ENCODE measurements around the gene ITSN1. TPM values are rescaled to one million over a fixed set of nuclear protein-coding genes. Genes with fewer than 3 reads are reported as not detected.
A peak's percentile ranks its signal among the peaks of the same experiment; 100 is the strongest.

The ITSN1 gene
- total and polyA plus RNA-seq, 2 of the 13 experiments (the other 11 are each of a cell fraction or from before 2014, with no cell fraction given), result 26.1 to 33.8 TPM

DNA sequence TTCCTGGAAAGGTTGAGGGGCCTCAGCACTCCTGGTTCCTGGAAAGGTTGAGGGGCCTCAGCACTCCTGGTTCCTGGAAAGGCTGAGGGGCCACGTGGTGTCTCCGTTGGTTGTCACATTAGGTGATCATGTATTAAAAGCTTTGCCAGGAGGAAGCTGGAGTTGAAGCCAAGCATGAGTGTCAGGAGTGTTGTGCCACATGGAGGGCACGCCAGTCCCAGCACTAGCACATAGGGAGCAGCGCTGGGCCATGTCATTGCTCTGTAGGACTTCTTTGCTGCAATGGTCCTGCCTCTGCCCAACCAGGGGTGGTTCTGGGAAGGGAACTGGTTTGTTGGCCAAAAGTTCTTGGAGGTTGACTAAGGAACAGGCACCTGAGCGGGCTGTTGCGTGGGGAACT, 260.0 kb downstream of the ITSN1 start:
- ChIA-PET POLR2A (no interaction called here), CTCF (ENCODE audit: low intra/inter-chr PET ratio, low total read pairs) (no interaction called here)
- H3K79me2 ChIP-seq (ENCODE audit: insufficient read depth, low read length), result no peaks in the 10 kb centered on the region
- no peaks in the 10 kb centered on the region for H3K27me3 ChIP-seq (ENCODE audit: control insufficient read depth in 1 of 2, insufficient read depth in 2 of 2, low read length in 2 of 2)
- H3K9ac ChIP-seq (ENCODE audit: insufficient read depth, low read depth, low read length), result no peak overlapping the region
- no peak overlapping the region for H2AFZ ChIP-seq (ENCODE audit: low read length)
- no peak for TF ChIP-seq HES4 (CRISPR knock-in tag; IDR thresholded peaks at IDR 0.05; ENCODE audit: borderline replicate concordance)
- TF ChIP-seq, protein P1, sequence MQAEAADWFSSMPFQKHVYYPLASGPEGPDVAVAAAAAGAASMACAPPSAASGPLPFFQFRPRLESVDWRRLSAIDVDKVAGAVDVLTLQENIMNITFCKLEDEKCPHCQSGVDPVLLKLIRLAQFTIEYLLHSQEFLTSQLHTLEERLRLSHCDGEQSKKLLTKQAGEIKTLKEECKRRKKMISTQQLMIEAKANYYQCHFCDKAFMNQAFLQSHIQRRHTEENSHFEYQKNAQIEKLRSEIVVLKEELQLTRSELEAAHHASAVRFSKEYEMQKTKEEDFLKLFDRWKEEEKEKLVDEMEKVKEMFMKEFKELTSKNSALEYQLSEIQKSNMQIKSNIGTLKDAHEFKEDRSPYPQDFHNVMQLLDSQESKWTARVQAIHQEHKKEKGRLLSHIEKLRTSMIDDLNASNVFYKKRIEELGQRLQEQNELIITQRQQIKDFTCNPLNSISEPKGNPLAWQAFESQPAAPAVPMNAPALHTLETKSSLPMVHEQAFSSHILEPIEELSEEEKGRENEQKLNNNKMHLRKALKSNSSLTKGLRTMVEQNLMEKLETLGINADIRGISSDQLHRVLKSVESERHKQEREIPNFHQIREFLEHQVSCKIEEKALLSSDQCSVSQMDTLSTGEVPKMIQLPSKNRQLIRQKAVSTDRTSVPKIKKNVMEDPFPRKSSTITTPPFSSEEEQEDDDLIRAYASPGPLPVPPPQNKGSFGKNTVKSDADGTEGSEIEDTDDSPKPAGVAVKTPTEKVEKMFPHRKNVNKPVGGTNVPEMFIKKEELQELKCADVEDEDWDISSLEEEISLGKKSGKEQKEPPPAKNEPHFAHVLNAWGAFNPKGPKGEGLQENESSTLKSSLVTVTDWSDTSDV (CRISPR knock-in tag; IDR thresholded peaks at IDR 0.05), result no peak
- no peak for TF ChIP-seq FOXA1 (IDR thresholded peaks at IDR 0.05)
- no peak for TF ChIP-seq FOXA1 (CRISPR knock-in tag; IDR thresholded peaks at IDR 0.05)
- no peak for TF ChIP-seq FOXM1 (CRISPR knock-in tag; IDR thresholded peaks at IDR 0.05)
- TF ChIP-seq, protein P2, sequence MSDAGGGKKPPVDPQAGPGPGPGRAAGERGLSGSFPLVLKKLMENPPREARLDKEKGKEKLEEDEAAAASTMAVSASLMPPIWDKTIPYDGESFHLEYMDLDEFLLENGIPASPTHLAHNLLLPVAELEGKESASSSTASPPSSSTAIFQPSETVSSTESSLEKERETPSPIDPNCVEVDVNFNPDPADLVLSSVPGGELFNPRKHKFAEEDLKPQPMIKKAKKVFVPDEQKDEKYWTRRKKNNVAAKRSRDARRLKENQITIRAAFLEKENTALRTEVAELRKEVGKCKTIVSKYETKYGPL (CRISPR knock-in tag; IDR thresholded peaks at IDR 0.05), result no peak
- TF ChIP-seq ATRX (CRISPR knock-in tag; IDR thresholded peaks at IDR 0.05; ENCODE audit: borderline replicate concordance), result no peak
- no peak for TF ChIP-seq ZNF776 (CRISPR knock-in tag; IDR thresholded peaks at IDR 0.05)
- no peak for TF ChIP-seq ZNF317 (CRISPR knock-in tag; IDR thresholded peaks at IDR 0.05)
- TF ChIP-seq SRF (IDR thresholded peaks at IDR 0.05; ENCODE audit: low read depth, low read length), result no peak
- no peak for TF ChIP-seq ZNF614 (CRISPR knock-in tag; IDR thresholded peaks at IDR 0.05; ENCODE audit: borderline replicate concordance)
- no peak for TF ChIP-seq CHD4 (IDR thresholded peaks at IDR 0.05; ENCODE audit: borderline replicate concordance, low read length)
- TF ChIP-seq, protein P3, sequence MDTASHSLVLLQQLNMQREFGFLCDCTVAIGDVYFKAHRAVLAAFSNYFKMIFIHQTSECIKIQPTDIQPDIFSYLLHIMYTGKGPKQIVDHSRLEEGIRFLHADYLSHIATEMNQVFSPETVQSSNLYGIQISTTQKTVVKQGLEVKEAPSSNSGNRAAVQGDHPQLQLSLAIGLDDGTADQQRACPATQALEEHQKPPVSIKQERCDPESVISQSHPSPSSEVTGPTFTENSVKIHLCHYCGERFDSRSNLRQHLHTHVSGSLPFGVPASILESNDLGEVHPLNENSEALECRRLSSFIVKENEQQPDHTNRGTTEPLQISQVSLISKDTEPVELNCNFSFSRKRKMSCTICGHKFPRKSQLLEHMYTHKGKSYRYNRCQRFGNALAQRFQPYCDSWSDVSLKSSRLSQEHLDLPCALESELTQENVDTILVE (CRISPR knock-in tag; IDR thresholded peaks at IDR 0.05), result no peak
- no peak for TF ChIP-seq MTF1 (CRISPR knock-in tag; IDR thresholded peaks at IDR 0.05)
- TF ChIP-seq, protein P4, sequence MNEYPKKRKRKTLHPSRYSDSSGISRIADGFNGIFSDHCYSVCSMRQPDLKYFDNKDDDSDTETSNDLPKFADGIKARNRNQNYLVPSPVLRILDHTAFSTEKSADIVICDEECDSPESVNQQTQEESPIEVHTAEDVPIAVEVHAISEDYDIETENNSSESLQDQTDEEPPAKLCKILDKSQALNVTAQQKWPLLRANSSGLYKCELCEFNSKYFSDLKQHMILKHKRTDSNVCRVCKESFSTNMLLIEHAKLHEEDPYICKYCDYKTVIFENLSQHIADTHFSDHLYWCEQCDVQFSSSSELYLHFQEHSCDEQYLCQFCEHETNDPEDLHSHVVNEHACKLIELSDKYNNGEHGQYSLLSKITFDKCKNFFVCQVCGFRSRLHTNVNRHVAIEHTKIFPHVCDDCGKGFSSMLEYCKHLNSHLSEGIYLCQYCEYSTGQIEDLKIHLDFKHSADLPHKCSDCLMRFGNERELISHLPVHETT (CRISPR knock-in tag; conservative IDR thresholded peaks at IDR 0.05), result no peak
- no peak for TF ChIP-seq ZNF331 (CRISPR knock-in tag; IDR thresholded peaks at IDR 0.05)
- no peaks in the 10 kb centered on the region for H3K4me1 ChIP-seq (ENCODE audit: insufficient read depth, low read length)
- intact Hi-C loops (cut with micrococcal nuclease; ENCODE audit: unreplicated experiment), result no loop called here
- in situ Hi-C loops (cut with HindIII; ENCODE audit: extremely low pct_ligation_motif_present, low pct_unique_long_range_greater_than_20kb), result no loop called here
- ATAC-seq (peak; percentile 28; the same call in 1 of the 3 replicates), FAIRE-seq (no peak), DNase-seq (ENCODE audit: low spot score) (no peak)
- H3K36me3 ChIP-seq (replicated peaks in 1 of 2; ENCODE audit: control insufficient read depth in 1 of 2, insufficient read depth in 2 of 2, low read length in 2 of 2), result peaks cover 14 to 48% of the 10 kb centered on the region in 2 experiments
- no peaks in the 10 kb centered on the region for H4K20me1 ChIP-seq (ENCODE audit: insufficient read depth, low read length)
- no peak overlapping the region for H3K4me3 ChIP-seq (replicated peaks in 1 of 3; ENCODE audit: insufficient read depth in 1 of 3, low read depth in 2 of 3, low read length in 3 of 3)
- H3K27ac ChIP-seq (ENCODE audit: extremely low read length, insufficient read depth, low read length), result no peak overlapping the region
- BruUV-seq (replicated peaks), result no TSS peak
- H3K4me2 ChIP-seq (ENCODE audit: low read depth, low read length), result no peak overlapping the region
- 98% methylated on average over 5 of the region's 6 CpGs for WGBS (ENCODE audit: low lambda C conversion rate)
- H3K9me3 ChIP-seq (ENCODE audit: low read length), result no peaks in the 10 kb centered on the region
